ENCODE data around the gene EPHB2. TPM values are rescaled to one million over a fixed set of nuclear protein-coding genes. Genes with fewer than 3 reads are reported as not detected.

Gene EPHB2
- total and polyA plus RNA-seq, 2 of the 8 experiments (the other 6 are each of a cell fraction or from before 2014, with no cell fraction given), result 15.8 to 17.2 TPM

- TF ChIP-seq CHD7 (IDR thresholded peaks at IDR 0.05; ENCODE audit: insufficient replicate concordance, low read length) (no peak), KDM5A (IDR thresholded peaks at IDR 0.05; ENCODE audit: low read length) (no peak), BACH1 (IDR thresholded peaks at IDR 0.05; ENCODE audit: low read length) (no peak), GABPA (IDR thresholded peaks at IDR 0.05; ENCODE audit: borderline replicate concordance, insufficient read depth, low read length) (no peak), JUND (IDR thresholded peaks at IDR 0.05; ENCODE audit: low read length) (no peak), SP1 (IDR thresholded peaks at IDR 0.05; ENCODE audit: low read depth, low read length) (no peak), BCL11A (IDR thresholded peaks at IDR 0.05; ENCODE audit: low read depth in 2 of 2, low read length in 2 of 2) (no peak), EGR1 (IDR thresholded peaks at IDR 0.05; ENCODE audit: borderline replicate concordance, low read depth, low read length) (no peak)
- TF ChIP-seq, protein P1, sequence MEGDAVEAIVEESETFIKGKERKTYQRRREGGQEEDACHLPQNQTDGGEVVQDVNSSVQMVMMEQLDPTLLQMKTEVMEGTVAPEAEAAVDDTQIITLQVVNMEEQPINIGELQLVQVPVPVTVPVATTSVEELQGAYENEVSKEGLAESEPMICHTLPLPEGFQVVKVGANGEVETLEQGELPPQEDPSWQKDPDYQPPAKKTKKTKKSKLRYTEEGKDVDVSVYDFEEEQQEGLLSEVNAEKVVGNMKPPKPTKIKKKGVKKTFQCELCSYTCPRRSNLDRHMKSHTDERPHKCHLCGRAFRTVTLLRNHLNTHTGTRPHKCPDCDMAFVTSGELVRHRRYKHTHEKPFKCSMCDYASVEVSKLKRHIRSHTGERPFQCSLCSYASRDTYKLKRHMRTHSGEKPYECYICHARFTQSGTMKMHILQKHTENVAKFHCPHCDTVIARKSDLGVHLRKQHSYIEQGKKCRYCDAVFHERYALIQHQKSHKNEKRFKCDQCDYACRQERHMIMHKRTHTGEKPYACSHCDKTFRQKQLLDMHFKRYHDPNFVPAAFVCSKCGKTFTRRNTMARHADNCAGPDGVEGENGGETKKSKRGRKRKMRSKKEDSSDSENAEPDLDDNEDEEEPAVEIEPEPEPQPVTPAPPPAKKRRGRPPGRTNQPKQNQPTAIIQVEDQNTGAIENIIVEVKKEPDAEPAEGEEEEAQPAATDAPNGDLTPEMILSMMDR (IDR thresholded peaks at IDR 0.05; ENCODE audit: control extremely low read depth in 1 of 3, insufficient read depth in 1 of 3, low read depth in 1 of 3, low read length in 3 of 3), result no peak
Observed at GRCh38 chr1:22895357-22895756, 184.7 kb downstream of the EPHB2 start (continued).
